IPS-15b (cell line): Measurements from ENCODE around the gene RAD51C.
"Not testable (repeated sequence)": the region's sequence is repeated elsewhere in the genome, so short reads cannot be mapped to it uniquely, and the experiment has no call there.

Experiments used
- H3K27me3 ChIP-seq: one replicate; pipeline ENCODE4 v1.6.1; 2013; ENCODE audit warnings: low read length; ENCODE audit not compliant: control insufficient read depth, insufficient read depth
- H3K36me3 ChIP-seq: one replicate; pipeline ENCODE4 v1.6.1; 2013; ENCODE audit warnings: low read length; ENCODE audit not compliant: control insufficient read depth, insufficient read depth
- H3K4me1 ChIP-seq: one replicate; pipeline ENCODE4 v1.6.1; 2013; ENCODE audit warnings: mild to moderate bottlenecking, low read length; ENCODE audit not compliant: control insufficient read depth, insufficient read depth
- H3K4me3 ChIP-seq: one replicate; pipeline ENCODE4 v1.5.1; 2013; ENCODE audit warnings: low read depth, low read length
- H3K9ac ChIP-seq: one replicate; pipeline ENCODE4 v1.6.1; 2013; ENCODE audit warnings: low read depth, mild to moderate bottlenecking, low read length
- H3K9me3 ChIP-seq: one replicate; pipeline ENCODE4 v1.6.1; 2013; ENCODE audit warnings: mild to moderate bottlenecking, low read length; ENCODE audit not compliant: control insufficient read depth, insufficient read depth

Gene RAD51C

DNA sequence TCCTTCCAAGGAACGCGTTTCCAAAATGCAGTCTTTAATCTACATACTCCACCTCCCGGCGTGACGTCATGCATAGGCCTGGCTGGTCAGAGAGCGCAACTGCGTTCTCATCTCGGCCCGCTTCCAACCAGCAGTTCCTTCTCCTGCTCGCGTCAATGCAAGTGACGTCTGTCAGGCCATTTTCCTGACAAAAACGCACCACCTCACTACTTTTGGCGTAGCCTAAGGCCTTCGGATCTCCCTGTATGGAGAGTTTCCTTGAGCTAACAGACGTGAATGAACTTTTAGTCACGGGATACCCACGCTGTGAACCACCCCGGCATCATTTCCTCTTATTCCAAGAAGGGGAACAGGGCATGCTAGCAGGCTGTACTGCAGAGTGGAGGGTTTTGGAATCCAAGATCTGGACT is 25.5 kb upstream of the RAD51C start:
- Histone ChIP-seq H3K4me1 (no peaks in the 10 kb centered on the region), H3K27me3 (peaks cover 2% of the 10 kb centered on the region), H3K9me3 (no peaks in the 10 kb centered on the region), H3K36me3 (no peaks in the 10 kb centered on the region), H3K9ac (no peak overlapping the region), H3K4me3 (no peak overlapping the region)

DNA sequence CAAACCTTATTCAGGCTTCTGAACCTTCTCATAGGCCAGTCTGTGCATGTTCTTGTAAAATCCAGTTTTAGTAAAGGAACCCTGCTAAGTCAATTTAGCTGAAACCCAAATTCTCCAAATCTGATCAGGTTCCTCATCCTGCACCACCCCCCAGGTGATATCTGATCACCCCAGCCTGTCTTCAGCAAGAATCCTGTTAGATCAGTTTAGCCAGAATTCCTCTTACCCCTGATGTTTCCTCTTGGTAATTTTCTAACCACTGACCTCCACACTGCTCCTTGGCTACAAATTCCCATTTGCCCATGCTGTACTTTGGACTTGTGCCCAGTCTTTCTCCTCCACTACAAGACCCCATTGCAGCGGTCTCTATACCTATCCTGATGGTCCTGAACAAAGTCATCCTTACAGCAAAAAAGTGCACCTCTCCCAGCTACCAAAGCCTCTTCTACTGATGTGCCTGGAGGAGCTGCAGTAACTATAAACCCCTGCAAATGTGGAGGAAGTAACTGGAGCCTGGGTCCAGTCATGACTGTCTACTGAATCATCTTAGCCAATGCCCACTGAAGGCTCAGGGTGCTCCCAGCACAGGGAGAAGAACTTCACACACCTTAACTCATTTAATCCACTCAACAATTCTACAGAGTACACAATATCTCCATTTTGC is 24.3 kb upstream of the RAD51C start:
- Histone ChIP-seq H3K9me3 (no peaks in the 10 kb centered on the region), H3K27me3 (peaks cover 2% of the 10 kb centered on the region), H3K4me3 (no peak overlapping the region), H3K9ac (no peak overlapping the region), H3K4me1 (no peaks in the 10 kb centered on the region), H3K36me3 (no peaks in the 10 kb centered on the region)

- Histone ChIP-seq H3K9me3 (no peaks in the 10 kb centered on the region), H3K27me3 (peaks cover 2% of the 10 kb centered on the region), H3K9ac (no peak overlapping the region), H3K36me3 (no peaks in the 10 kb centered on the region), H3K4me1 (no peaks in the 10 kb centered on the region), H3K4me3 (no peak overlapping the region)
Observed at GRCh38 chr17:58668598-58668935, 23.8 kb upstream of the RAD51C start.

GRCh38 chr17:58669853-58670252 is 22.5 kb upstream of the RAD51C start:
- Histone ChIP-seq H3K36me3 (no peaks in the 10 kb centered on the region), H3K4me1 (no peaks in the 10 kb centered on the region), H3K9me3 (no peaks in the 10 kb centered on the region), H3K9ac (no peak overlapping the region), H3K27me3 (peaks cover 2% of the 10 kb centered on the region), H3K4me3 (no peak overlapping the region)

DNA sequence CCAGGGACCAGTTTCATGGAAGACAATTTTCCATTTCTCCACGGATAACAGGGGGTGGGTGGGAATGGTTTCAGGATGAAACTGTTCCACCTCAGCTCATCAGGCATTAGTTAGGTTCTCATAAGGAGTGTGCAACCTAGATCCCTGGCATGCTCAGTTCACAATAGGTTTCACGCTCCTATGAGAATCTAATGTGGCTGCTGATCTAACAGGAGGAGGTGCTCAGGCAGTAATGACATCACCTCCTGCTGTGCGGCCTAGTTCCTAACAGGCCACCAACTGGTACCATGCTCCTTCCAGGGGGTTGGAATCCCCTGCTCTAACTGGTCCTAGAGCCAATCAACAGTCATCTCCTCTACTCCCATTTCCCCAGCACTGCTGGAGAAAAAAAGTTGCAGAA is 20.4 kb upstream of the RAD51C start:
- no peak overlapping the region for H3K4me3 ChIP-seq
- no peak overlapping the region for H3K9ac ChIP-seq
- peaks cover 2% of the 10 kb centered on the region for H3K27me3 ChIP-seq
- H3K9me3 ChIP-seq = no peaks in the 10 kb centered on the region
- no peaks in the 10 kb centered on the region for H3K36me3 ChIP-seq
- no peaks in the 10 kb centered on the region for H3K4me1 ChIP-seq

DNA sequence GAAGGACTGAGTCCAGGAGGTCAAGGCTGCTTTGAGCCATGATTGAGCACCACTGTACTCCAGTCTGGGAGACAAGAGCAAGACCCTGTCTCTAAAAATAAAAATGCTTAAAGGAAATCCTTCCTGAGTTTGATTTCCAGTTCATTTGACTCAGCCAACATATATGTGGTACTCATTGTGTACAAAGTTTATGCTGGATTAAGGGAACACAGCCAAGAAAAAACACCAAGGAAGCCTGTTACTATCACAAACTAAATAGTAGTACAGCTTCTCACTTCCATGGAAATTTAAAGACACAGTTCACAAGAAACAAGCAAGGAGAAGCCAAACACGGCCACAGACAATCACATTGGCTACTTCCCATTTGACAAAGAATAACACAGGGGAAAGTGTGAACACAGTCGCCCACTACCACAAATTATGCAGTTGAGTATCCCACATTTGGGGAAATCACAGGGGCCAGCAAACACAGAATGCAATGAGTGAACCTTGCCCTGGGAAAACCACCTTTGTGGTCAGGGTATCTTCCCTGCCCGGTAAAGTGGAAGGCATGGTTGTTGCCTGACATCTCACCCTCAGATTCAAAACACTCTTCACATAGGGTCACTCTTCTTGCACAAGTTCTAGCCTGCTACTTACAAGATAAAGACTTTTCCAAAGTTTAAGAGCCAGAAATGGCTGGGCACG is 15.1 kb upstream of the RAD51C start:
- H3K9ac ChIP-seq = no peak overlapping the region
- no peaks in the 10 kb centered on the region for H3K27me3 ChIP-seq
- H3K4me1 ChIP-seq = no peaks in the 10 kb centered on the region
- H3K4me3 ChIP-seq = no peak overlapping the region
- H3K36me3 ChIP-seq = no peaks in the 10 kb centered on the region
- no peaks in the 10 kb centered on the region for H3K9me3 ChIP-seq

- not testable (repeated sequence) for H3K4me1 ChIP-seq, H3K27me3 ChIP-seq, H3K4me3 ChIP-seq
Observed at GRCh38 chr17:58678287-58678686, 14.1 kb upstream of the RAD51C start.

DNA sequence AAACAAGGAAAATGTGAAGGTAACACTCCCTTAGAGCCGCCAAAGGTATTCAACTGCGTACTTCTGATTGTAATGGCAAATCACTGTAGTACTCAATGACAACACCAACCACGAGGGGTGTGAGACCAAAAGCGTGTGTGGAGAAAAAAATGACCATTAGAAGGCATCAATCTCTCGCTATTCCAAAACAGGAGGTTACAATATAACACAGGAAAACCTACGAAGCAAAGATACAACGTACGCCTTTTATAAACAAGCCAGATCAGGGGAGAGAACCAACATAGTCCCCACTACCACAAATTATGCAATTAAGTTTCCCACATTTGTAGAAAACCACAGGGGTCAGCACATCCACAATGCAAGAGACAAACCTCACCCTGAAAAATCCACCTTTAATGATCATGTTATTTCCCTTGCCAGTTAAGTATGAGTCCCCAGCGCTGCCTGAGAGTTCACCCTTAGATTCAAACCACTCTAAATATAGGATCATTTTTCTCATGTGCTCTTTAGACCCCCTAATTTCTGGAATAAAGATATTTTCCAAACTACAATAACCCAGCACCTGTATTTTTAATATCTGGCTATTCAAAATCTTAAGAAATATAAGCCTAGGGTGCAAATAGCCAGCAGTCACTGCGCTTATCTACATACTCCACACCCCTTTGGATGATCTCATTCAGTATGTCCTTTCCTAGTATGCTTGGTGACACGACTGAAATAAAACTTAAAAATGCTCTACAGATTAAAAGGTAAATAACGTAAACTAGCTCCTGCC is 13.0 kb upstream of the RAD51C start:
- Histone ChIP-seq H3K27me3 (no peaks in the 10 kb centered on the region), H3K9me3 (no peaks in the 10 kb centered on the region), H3K9ac (no peak overlapping the region), H3K36me3 (no peaks in the 10 kb centered on the region), H3K4me1 (no peaks in the 10 kb centered on the region), H3K4me3 (no peak overlapping the region)

More at GRCh38 chr17:58678287-58678686, 14.1 kb upstream of the RAD51C start:
- not testable (repeated sequence) for H3K36me3 ChIP-seq, H3K9me3 ChIP-seq, H3K9ac ChIP-seq

GRCh38 chr17:58680038-58680369 is 12.4 kb upstream of the RAD51C start:
- no peak overlapping the region for H3K9ac ChIP-seq
- H3K36me3 ChIP-seq = no peaks in the 10 kb centered on the region
- H3K4me1 ChIP-seq = no peaks in the 10 kb centered on the region
- H3K9me3 ChIP-seq = no peaks in the 10 kb centered on the region
- H3K4me3 ChIP-seq = no peak overlapping the region
- H3K27me3 ChIP-seq = no peaks in the 10 kb centered on the region

DNA sequence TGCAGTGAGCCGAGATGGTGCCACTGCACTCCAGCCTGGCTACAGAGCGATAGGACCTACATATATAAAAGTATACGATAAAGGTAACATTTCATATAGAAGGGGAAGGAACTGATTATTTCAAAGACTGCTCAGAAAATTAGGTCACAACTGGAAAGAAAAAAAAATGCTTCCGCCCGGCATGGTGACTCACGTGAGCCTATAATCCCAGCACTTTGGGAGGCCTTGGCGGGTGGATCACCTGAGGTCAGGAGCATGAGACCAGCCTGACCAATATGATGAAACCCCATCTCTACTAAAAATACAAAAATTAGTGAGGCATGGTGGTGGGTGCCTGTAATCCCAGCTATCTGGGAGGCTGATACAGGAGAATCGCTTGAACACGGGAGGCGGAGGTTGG is 8.4 kb upstream of the RAD51C start:
- Histone ChIP-seq H3K4me1 (no peaks in the 10 kb centered on the region), H3K9ac (no peak overlapping the region), H3K36me3 (no peaks in the 10 kb centered on the region), H3K4me3 (no peak overlapping the region), H3K27me3 (no peaks in the 10 kb centered on the region), H3K9me3 (no peaks in the 10 kb centered on the region)

GRCh38 chr17:58684462-58684861 is 7.9 kb upstream of the RAD51C start:
- not testable (repeated sequence) for H3K4me3 ChIP-seq, H3K4me1 ChIP-seq, H3K36me3 ChIP-seq, H3K27me3 ChIP-seq, H3K9ac ChIP-seq, H3K9me3 ChIP-seq

- no peaks in the 10 kb centered on the region for H3K36me3 ChIP-seq
- no peaks in the 10 kb centered on the region for H3K4me1 ChIP-seq
- H3K9me3 ChIP-seq = no peaks in the 10 kb centered on the region
- H3K9ac ChIP-seq = no peak overlapping the region
- H3K4me3 ChIP-seq = no peak overlapping the region
- no peaks in the 10 kb centered on the region for H3K27me3 ChIP-seq
Observed at GRCh38 chr17:58686980-58687379, 5.4 kb upstream of the RAD51C start.
